HepG2 (cell line): ENCODE measurements around the gene OR2T5.
"Not testable (repeated sequence)": the region's sequence is repeated elsewhere in the genome, so short reads cannot be mapped to it uniquely, and the experiment has no call there.

Experiments used
- ATF5 ChIP-seq: sonication (generic); formaldehyde crosslinking; IDR thresholded peaks from 2 replicates; pipeline ENCODE4 v1.4.0; 2020; ENCODE audit warnings: mild to moderate bottlenecking, low read depth, missing genetic modification reagents
- BRCA1 ChIP-seq: sonication (generic); formaldehyde crosslinking; IDR thresholded peaks from 2 replicates; pipeline ENCODE4 v1.4.0; 2020; ENCODE audit warnings: missing genetic modification reagents
- EZH2 ChIP-seq: conservative IDR thresholded peaks from 2 replicates; pipeline ENCODE4 v1.6.1; 2012; ENCODE audit warnings: mild to moderate bottlenecking, low read depth, low read length, moderate library complexity
- HIVEP1 ChIP-seq: sonication (generic); formaldehyde crosslinking; IDR thresholded peaks from 2 replicates; pipeline ENCODE4 v1.4.0; 2020; ENCODE audit warnings: mild to moderate bottlenecking, missing genetic modification reagents
- MXD3 ChIP-seq: IDR thresholded peaks from 2 replicates; pipeline ENCODE4 v1.6.1; 2016; ENCODE audit warnings: mild to moderate bottlenecking, missing biosample characterization, missing genetic modification reagents
- XRCC5 ChIP-seq: fragments of 200-400 bp; formaldehyde crosslinking; optimal IDR thresholded peaks from 2 replicates; pipeline ENCODE3; 2017; ENCODE audit warnings: mild to moderate bottlenecking, low read length
- ZBTB21 ChIP-seq: sonication (generic); formaldehyde crosslinking; IDR thresholded peaks from 2 replicates; pipeline ENCODE4 v1.4.0; 2020; ENCODE audit warnings: missing genetic modification reagents
- ZNF138 ChIP-seq: sonication (generic); formaldehyde crosslinking; IDR thresholded peaks from 2 replicates; pipeline ENCODE4 v1.5.0; 2020; ENCODE audit warnings: mild to moderate bottlenecking, low read depth, missing genetic modification reagents
- ZNF253 ChIP-seq: sonication (generic); formaldehyde crosslinking; IDR thresholded peaks from 2 replicates; pipeline ENCODE4 v1.8.0; 2022; ENCODE audit warnings: mild to moderate bottlenecking, missing genetic modification reagents, borderline replicate concordance
- ZNF563 ChIP-seq: sonication (generic); formaldehyde crosslinking; IDR thresholded peaks from 2 replicates; pipeline ENCODE4 v1.8.0; 2022; ENCODE audit warnings: mild to moderate bottlenecking, moderate library complexity, missing genetic modification reagents
- ZNF589 ChIP-seq: sonication (generic); formaldehyde crosslinking; conservative IDR thresholded peaks from 2 replicates; pipeline ENCODE4 v1.8.0; 2022; ENCODE audit warnings: mild to moderate bottlenecking, moderate library complexity, missing genetic modification reagents
- ZNF768 ChIP-seq: sonication (generic); formaldehyde crosslinking; IDR thresholded peaks from 2 replicates; pipeline ENCODE4 v1.4.0; 2020; ENCODE audit warnings: missing genetic modification reagents
- TF ChIP-seq, protein P1 (sequence below): sonication (generic); formaldehyde crosslinking; IDR thresholded peaks from 2 replicates; pipeline ENCODE4 v1.4.0; 2020; ENCODE audit warnings: missing genetic modification reagents

DNA sequence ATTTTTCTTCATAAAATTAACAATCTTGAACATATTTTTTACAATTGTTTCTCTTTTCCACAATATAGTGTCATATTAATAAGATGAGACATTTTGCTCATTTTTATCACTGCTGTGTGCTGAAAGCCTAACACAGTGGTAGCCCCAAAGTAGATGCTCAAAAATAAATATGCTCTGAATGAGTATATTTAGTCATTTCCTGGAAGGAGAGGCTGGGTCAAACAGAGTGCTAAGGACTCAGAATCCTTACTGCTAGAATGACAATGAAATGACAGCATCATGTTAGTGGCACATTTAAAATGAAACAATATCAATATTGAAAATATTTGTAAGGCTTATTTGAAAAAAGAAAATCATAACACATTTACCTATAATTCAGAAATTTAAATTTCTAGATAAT, 49.1 kb downstream of the OR2T5 start:
- not testable (repeated sequence) for TF ChIP-seq ZNF138 (CRISPR knock-in tag); ZBTB21; ATF5; BRCA1; ZNF563 (CRISPR knock-in tag); ZNF589; EZH2; XRCC5; HIVEP1 (CRISPR knock-in tag); ZNF768 (CRISPR knock-in tag); ZNF253 (CRISPR knock-in tag); MXD3 (CRISPR knock-in tag)
- TF ChIP-seq, protein P1, sequence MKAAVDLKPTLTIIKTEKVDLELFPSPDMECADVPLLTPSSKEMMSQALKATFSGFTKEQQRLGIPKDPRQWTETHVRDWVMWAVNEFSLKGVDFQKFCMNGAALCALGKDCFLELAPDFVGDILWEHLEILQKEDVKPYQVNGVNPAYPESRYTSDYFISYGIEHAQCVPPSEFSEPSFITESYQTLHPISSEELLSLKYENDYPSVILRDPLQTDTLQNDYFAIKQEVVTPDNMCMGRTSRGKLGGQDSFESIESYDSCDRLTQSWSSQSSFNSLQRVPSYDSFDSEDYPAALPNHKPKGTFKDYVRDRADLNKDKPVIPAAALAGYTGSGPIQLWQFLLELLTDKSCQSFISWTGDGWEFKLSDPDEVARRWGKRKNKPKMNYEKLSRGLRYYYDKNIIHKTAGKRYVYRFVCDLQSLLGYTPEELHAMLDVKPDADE (CRISPR knock-in tag), result not testable (repeated sequence)
